Stimulated activated CD4-positive, alpha-beta T cell treated with anti-CD3 and anti-CD28 coated beads, Interleukin-1b, Interleukin-23, amount 100 ng/mL, for 48 hours (primary cell): ENCODE data around the gene PRAMEF7.
"Not testable (repeated sequence)": the region's sequence is repeated elsewhere in the genome, so short reads cannot be mapped to it uniquely, and the experiment has no call there.

Experiments used
- DNase-seq: peaks from one replicate; pipeline ENCODE4 v3.0.0-alpha.2; 2020

The PRAMEF7 gene

DNA sequence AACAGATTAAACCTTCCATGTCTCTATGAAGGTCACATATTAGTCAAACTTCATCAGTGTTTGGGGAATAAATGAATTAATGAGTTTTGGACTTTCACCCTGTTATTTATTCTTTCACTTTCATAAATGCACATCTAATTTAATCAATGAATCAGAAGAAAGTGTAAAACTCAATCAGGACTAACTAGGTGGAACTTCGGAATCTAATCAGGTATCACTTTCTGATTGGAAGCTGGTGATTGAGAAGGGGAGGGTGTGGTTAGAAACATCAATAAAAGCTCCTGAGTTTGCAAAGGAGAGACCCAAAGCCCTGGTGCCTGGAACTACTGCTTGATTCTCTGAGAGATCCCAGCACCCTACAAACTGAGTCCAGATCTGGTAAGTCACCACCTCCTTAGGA is at the start of gene PRAMEF7:
Gene PRAMEF7, plus strand, starts transcription at position 301 of the 400 bp plus-strand sequence. CDS start 1,083 bp downstream, outside the sequence.
- not testable (repeated sequence) for DNase-seq

DNA sequence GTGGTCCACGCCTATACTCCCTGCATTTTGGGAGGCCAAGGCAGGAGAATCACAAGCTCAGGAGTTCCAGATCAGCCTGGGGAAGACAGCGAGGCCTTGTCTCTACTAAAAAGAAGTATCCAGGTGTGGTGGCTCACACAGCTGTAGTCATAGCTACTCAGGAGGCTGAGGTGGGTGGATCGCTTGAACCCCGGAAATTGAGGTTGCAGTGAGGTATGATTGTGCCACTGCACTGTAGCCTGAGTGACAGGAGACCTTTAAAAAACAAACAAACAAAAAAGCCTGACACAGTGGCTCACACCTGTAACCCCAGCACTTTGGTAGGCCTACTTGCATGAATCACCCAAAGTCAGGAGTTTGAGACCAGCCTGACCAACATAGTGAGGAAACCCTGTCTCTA is 38.0 kb upstream of the PRAMEF7 start:
- not testable (repeated sequence) for DNase-seq

DNA sequence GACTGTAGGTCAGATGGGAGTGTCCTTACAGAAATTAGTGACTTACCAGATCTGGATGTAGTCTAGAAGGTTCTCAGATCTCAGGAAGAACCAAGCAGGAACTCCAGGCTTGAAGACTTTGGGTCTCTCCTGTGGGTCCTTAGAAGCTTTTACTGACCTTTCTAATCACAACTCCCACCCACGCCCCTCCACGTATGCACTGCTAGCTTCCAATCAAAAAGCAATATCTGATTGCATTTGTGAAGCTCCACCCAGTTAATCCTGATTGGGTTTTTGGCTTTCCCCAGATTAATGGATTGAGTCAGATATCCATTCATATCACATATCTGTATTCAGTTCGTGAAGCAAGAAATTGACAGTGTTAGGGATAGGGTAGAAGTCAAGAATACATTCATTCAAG is 30.3 kb upstream of the PRAMEF7 start, which contains the start of gene PRAMEF4:
Gene PRAMEF4, minus strand, starts transcription at position 101 of the 400 bp plus-strand sequence. CDS start 2,807 bp downstream, outside the sequence.
- DNase-seq, result not testable (repeated sequence)

DNA sequence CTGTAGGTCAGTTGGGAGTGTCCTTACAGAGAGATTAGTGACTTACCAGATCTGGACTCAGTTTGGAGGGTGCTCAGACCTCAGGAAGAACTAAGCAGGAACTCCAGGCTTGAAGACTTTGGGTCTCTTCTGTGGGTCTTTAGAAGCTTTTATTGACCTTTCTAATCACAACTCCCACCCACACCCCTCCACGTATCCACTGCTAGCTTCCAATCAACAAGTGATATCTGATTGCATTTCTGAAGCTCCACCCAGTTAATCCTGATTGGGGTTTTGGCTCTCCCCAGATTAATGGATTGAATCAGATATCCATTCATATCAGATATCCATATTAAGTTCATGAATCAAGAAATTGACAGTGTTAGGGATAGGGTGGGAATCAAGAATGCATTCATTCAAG is 18.2 kb upstream of the PRAMEF7 start, which contains the start of gene PRAMEF10:
Gene PRAMEF10, minus strand, starts transcription at position 101 of the 400 bp plus-strand sequence. CDS start 2,423 bp downstream, outside the sequence.
- not testable (repeated sequence) for DNase-seq

DNA sequence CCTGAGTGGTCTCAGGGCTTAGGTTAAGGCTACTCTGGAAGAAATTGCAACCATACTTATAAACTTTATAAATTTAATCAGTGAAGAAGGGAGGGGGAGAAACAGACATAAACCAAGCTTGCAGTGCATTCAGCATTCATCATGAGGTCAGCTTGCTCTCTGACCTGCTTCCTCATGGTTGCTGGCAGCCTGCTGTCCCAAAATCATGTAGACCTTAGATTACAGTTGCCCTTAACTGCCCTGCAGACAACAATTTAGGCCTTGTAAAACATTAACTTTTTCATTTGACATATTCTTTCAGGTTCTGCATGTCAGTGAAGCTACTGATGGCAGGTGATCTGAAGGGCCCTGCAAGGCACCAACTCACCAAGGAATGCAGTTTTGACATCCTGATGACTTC is 17.2 kb upstream of the PRAMEF7 start:
- not testable (repeated sequence) for DNase-seq

DNA sequence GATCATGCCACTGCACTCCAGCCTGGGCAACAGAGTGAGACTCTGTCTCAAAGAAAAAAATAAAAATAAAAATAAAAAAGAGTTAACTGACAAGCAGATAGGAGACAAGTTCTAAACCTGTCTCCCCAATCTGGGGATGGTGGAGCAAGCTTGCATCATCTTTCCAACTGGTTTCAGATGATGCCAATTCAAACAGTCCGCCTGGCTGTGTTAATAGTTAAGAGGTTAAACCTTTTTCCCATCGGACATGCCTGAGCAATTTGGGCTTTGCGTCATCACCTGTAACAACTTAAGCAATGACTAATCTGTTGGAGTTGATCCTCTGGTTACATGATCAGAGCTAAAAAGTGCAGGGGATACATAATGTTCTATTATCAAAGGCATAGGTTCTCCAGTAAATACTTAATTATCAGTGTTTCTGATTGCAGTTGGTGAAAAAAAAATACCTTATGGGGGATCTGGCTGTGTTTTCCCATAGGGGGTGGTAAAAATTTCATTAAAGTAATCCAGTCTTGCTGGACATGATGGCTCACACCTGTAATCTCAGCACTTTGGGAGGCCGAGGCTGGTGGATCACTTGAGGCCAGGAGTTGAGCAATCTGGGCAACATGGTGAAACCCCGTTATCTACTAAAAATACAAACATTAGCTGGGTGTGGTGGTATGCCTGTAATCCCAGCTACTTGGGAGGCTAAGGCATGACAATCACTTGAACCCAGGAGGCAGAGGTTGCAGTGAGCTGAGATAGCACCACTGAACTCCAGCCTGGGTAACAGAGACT is 12.4 kb upstream of the PRAMEF7 start:
- not testable (repeated sequence) for DNase-seq

DNA sequence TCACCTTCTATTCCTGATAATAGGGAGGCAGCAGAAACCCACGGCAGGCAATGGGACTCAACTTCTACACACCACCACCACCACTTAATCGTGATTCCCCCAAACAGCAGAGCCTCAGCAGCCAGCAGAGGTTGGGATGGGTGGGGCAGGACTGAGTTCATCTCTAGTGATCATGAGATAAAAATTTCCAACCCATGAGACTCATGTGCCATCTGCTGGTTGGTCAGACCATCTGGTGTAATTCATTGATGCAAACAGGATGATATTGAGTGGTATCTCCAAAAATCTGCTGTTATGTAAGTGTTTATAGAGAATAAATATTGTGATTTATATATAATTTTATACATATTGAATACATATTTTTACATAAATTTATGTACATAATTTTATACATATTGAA is 5.3 kb downstream of the PRAMEF7 start:
- DNase-seq, result not testable (repeated sequence)

DNA sequence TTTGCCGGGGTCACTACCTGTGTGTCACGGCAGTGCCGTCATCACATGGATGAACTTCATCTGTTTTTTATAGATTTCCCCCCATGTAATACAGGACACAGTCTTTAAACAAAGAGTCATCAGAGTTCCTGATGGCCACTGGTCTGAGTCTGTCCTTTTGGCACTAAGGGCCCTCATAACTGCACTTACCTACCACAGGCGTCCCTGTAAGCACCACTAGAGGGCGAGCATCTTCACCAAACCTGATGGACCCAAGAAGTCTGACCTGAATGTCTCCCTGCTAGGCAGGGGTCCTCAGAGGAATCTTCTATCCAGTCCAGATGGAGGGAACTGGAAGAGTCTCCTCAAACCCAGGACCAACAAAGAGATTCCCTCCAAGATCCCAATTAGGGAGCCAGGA is 8.0 kb downstream of the PRAMEF7 start:
- not testable (repeated sequence) for DNase-seq

DNA sequence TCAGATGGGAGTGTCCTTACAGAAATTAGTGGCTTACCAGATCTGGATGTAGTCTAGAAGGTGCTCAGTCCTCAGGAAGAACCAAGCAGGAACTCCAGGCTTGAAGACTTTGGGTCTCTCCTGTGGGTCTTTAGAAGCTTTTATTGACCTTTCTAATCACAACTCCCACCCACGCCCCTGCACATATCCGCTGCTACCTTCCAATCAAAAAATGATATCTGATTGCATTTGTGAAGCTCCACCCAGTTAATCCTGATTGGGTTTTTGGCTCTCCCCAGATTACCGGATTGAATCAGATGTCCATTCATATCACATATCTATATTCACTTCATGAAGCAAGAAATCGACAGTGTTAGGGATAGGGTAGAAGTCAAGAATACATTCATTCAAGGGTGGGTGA is 31.1 kb downstream of the PRAMEF7 start, which contains the start of gene PRAMEF6:
Gene PRAMEF6, minus strand, starts transcription at position 101 of the 400 bp plus-strand sequence. CDS start 5,062 bp downstream, outside the sequence.
- not testable (repeated sequence) for DNase-seq
